HCT116 (cell line): ENCODE measurements around the gene BSND. TPM values are rescaled to one million over a fixed set of nuclear protein-coding genes. Genes with fewer than 3 reads are reported as not detected.

Source experiments
- ATAC-seq: fragments of 200-7000 bp; cut with Tn5 transposase; 2 replicates; pipeline ENCODE4 v1.9.1; 2020; ENCODE audit warnings: mild to moderate bottlenecking, moderate library complexity
- BruUV-seq: library from RNA; stranded (reverse); fragments of 400-500 nt; replicated peaks from 2 replicates; lab custom pipeline; 2021; lab: Mats Ljungman, UMichigan
- CTCF ChIA-PET: fragments of 300-600 bp; sonication (Branson Sonifier 250); formaldehyde crosslinking; loops from one replicate; lab custom pipeline; 2021; ENCODE audit warnings: antibody characterized with exemption; lab: Charles Lee
- POLR2A ChIA-PET: fragments of 300-600, 350-600 bp; sonication (Branson Sonifier 250); formaldehyde crosslinking; loops from one replicate; lab custom pipeline; 2021; ENCODE audit warnings: antibody characterized with exemption; lab: Charles Lee
- RAD21 ChIA-PET, 2 experiments: fragments of 300-600 bp; sonication (Branson Sonifier 250); formaldehyde crosslinking; loops; one replicate each; lab custom pipeline; 2023; ENCODE audit warnings: low total read pairs in 2 of 2; ENCODE audit not compliant: uncharacterized antibody in 2 of 2, unreplicated experiment in 2 of 2, low non-redundant PET in 1 of 2; lab: Charles Lee
- DNase-seq: peaks from one replicate; pipeline ENCODE4 v3.0.0-alpha.2; 2010; ENCODE audit warnings: low read depth, low spot score
- H2AFZ ChIP-seq: fragments of 200-600 bp; shearing (Covaris generic), sonication (generic); 2 replicates; pipeline ENCODE4 v1.6.1; 2017; ENCODE audit warnings: low read depth, mixed run types, mixed read lengths, antibody characterized with exemption, low read length; ENCODE audit not compliant: poor library complexity, severe bottlenecking
- H3K27ac ChIP-seq: 2 replicates; pipeline ENCODE4 v1.5.1; 2012; ENCODE audit warnings: low read depth, low read length
- H3K27me3 ChIP-seq: fragments of 200-600 bp; sonication (generic); 2 replicates; pipeline ENCODE4 v1.6.1; 2016; ENCODE audit warnings: mixed run types, low read length, mixed read lengths; ENCODE audit not compliant: insufficient read depth
- H3K36me3 ChIP-seq, 2 experiments: fragments of 200-500 bp in 1 of 2; fragments of 200-600 bp in 1 of 2; sonication (Bioruptor generic) in 1 of 2; sonication (generic) in 1 of 2; 2 replicates each; pipeline versions ENCODE4 v1.5.1 to v1.6.1; 2014 to 2016; ENCODE audit warnings: low read length in 2 of 2, inconsistent platforms in 1 of 2, mixed read lengths in 1 of 2, mixed run types in 1 of 2; ENCODE audit not compliant: insufficient read depth in 2 of 2, control insufficient read depth in 1 of 2
- H3K4me1 ChIP-seq, 2 experiments: fragments of 200-600 bp in 1 of 2; sonication (generic) in 1 of 2; 2 replicates each; pipeline versions ENCODE4 v1.5.1 to v1.6.1; 2012 to 2017; ENCODE audit warnings: low read length in 2 of 2, inconsistent platforms in 1 of 2, mild to moderate bottlenecking in 1 of 2, mixed read lengths in 1 of 2, mixed run types in 1 of 2, moderate library complexity in 1 of 2; ENCODE audit not compliant: insufficient read depth in 2 of 2, control insufficient read depth in 1 of 2
- H3K4me2 ChIP-seq: fragments of 200-600 bp; sonication (generic); 2 replicates; pipeline ENCODE4 v1.6.1; 2017; ENCODE audit warnings: mixed run types, low read length, mixed read lengths
- H3K4me3 ChIP-seq, 2 experiments: fragments of 200-600 bp in 1 of 2; sonication (generic) in 1 of 2; replicated peaks in 1 of 2; 2 replicates each; pipeline ENCODE4 v1.5.1; 2011 to 2016; ENCODE audit warnings: low read length in 2 of 2, control low read depth in 1 of 2, low read depth in 1 of 2, mild to moderate bottlenecking in 1 of 2, mixed read lengths in 1 of 2, mixed run types in 1 of 2
- H3K79me2 ChIP-seq: fragments of 200-600 bp; sonication (generic); 2 replicates; pipeline ENCODE4 v1.6.1; 2017; ENCODE audit warnings: mild to moderate bottlenecking, mixed run types, low read length, moderate library complexity, mixed read lengths; ENCODE audit not compliant: insufficient read depth
- H3K9ac ChIP-seq: fragments of 200-600 bp; sonication (generic); 2 replicates; pipeline ENCODE4 v1.6.1; 2016; ENCODE audit warnings: low read length, mixed read lengths
- H3K9me2 ChIP-seq: fragments of 200-600 bp; sonication (generic), shearing (Covaris generic); 2 replicates; pipeline ENCODE4 v1.6.1; 2017; ENCODE audit warnings: mixed run types, mild to moderate bottlenecking, moderate library complexity; ENCODE audit not compliant: insufficient read depth
- H3K9me3 ChIP-seq, 2 experiments: fragments of 200-500 bp in 1 of 2; fragments of 200-600 bp in 1 of 2; sonication (Bioruptor generic) in 1 of 2; sonication (generic) in 1 of 2; 2 replicates each; pipeline ENCODE4 v1.6.1; 2014 to 2017; ENCODE audit warnings: low read length in 2 of 2, mixed read lengths in 2 of 2, inconsistent platforms in 1 of 2, low read depth in 1 of 2, mild to moderate bottlenecking in 1 of 2, mixed run types in 1 of 2, moderate library complexity in 1 of 2; ENCODE audit not compliant: control insufficient read depth in 1 of 2, insufficient read depth in 1 of 2
- H4K20me1 ChIP-seq: fragments of 200-600 bp; sonication (generic), shearing (Covaris generic); 2 replicates; pipeline ENCODE4 v1.6.1; 2017; ENCODE audit warnings: mixed run types, mild to moderate bottlenecking, moderate library complexity; ENCODE audit not compliant: insufficient read depth
- EGR1 ChIP-seq: IDR thresholded peaks from 2 replicates; pipeline ENCODE4 v1.6.1; 2012; ENCODE audit warnings: low read depth
- MAX ChIP-seq: IDR thresholded peaks from 2 replicates; pipeline ENCODE4 v1.6.1; 2012
- RAD21 ChIP-seq: IDR thresholded peaks from 2 replicates; pipeline ENCODE4 v1.6.1; 2012; ENCODE audit warnings: low read depth, mild to moderate bottlenecking
- ZNF274 ChIP-seq: fragments of 200-500 bp; sonication (Bioruptor generic); IDR thresholded peaks from 2 replicates; pipeline ENCODE4 v1.6.1; 2014; ENCODE audit warnings: mild to moderate bottlenecking, low read depth, low read length, inconsistent platforms
- intact Hi-C: fragments of 100-400 bp; cut with micrococcal nuclease; formaldehyde crosslinking; loops from 2 replicates; pipeline ENCODE4 v1.10.0; 2022
- total RNA-seq: library from RNA; stranded (reverse); gene quantifications from one replicate; pipeline ENCODE4 v1.2.1, GENCODE V29; 2021; ENCODE audit not compliant: unreplicated experiment

Gene BSND
- total RNA-seq, 1 experiment from 2014 or later = not detected

GRCh38 chr1:54987427-54987826 is 11.3 kb upstream of the BSND start:
- no peak overlapping the region for H2AFZ ChIP-seq
- no peak overlapping the region for H3K4me2 ChIP-seq
- ChIA-PET POLR2A (no interaction called here), RAD21 (no interaction called here), CTCF (interaction anchor here (1.3 to 1.8 kb wide), 2 partner anchors 9 to 42 kb away, joined by 4 read pairs; no protein-coding TSS in a partner anchor)
- no TSS peak for BruUV-seq
- TF ChIP-seq MAX (no peak), EGR1 (no peak)
- H3K27me3 ChIP-seq = no peaks in the 10 kb centered on the region
- H3K9me2 ChIP-seq = no peaks in the 10 kb centered on the region
- no peak overlapping the region for H3K9ac ChIP-seq
- H3K36me3 ChIP-seq = no peaks in the 10 kb centered on the region
- ATAC-seq (no peak), DNase-seq (no peak)
- no peaks in the 10 kb centered on the region for H3K79me2 ChIP-seq
- no peaks in the 10 kb centered on the region for H4K20me1 ChIP-seq
- H3K4me1 ChIP-seq = peaks cover 0 to 4% of the 10 kb centered on the region in 2 experiments; a peak in 1 of 4 replicates
- intact Hi-C loops = no loop called here
- H3K27ac ChIP-seq = no peak overlapping the region
- no peaks in the 10 kb centered on the region for H3K9me3 ChIP-seq
- no peak overlapping the region for H3K4me3 ChIP-seq

GRCh38 chr1:54987919-54988705 is 10.6 kb upstream of the BSND start:
- no peaks in the 10 kb centered on the region for H3K9me2 ChIP-seq
- no peak overlapping the region for H3K4me2 ChIP-seq
- CTCF ChIA-PET = interaction anchor here (1.1 to 1.8 kb wide), 2 partner anchors 9 to 34 kb away, joined by 3 to 4 read pairs; no protein-coding TSS in a partner anchor
- no peak overlapping the region for H2AFZ ChIP-seq
- H3K79me2 ChIP-seq = no peaks in the 10 kb centered on the region
- no peaks in the 10 kb centered on the region for H3K27me3 ChIP-seq
- RAD21 ChIA-PET = no interaction called here
- no peak overlapping the region for H3K27ac ChIP-seq
- no TSS peak for BruUV-seq
- peaks cover 0 to 4% of the 10 kb centered on the region in 2 experiments; a peak in 1 of 4 replicates for H3K4me1 ChIP-seq
- no peak for DNase-seq
- no peak for TF ChIP-seq RAD21
- no peak for TF ChIP-seq ZNF274
- H3K9me3 ChIP-seq = no peaks in the 10 kb centered on the region
- no peak for ATAC-seq
- intact Hi-C loops = no loop called here
- no peak overlapping the region for H3K9ac ChIP-seq
- no peak overlapping the region for H3K4me3 ChIP-seq
- POLR2A ChIA-PET = no interaction called here
- H3K36me3 ChIP-seq = no peaks in the 10 kb centered on the region
- no peaks in the 10 kb centered on the region for H4K20me1 ChIP-seq
